HG03521 (cell line): ENCODE measurements around the gene PTPRT.

Experiments
- ATAC-seq: cut with Tn5 transposase; IDR thresholded peaks from one replicate; pipeline ENCODE4 v1.9.1; 2021; ENCODE audit warnings: mild to moderate bottlenecking, moderate library complexity; ENCODE audit not compliant: unreplicated experiment

The PTPRT gene

DNA sequence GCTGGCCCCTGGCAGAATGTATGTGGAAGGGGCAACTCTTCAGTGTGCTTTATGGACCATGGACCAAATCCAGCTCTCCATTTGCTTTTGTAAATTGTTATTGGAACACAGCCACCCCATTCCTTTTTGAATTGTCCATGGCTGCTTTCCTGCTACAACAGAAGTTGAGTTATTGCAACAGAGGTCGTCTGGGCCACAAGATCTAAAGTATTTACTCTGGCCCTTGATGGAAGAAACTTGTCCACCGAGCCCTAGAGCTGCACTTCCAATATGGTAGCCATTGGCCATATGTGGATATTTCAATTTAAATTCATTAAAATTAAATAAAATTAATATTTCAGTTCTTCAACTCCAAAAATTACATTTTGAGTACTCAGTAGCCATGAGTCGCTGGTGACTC lies 543.5 kb downstream of the PTPRT start:
- ATAC-seq, result no peak

DNA sequence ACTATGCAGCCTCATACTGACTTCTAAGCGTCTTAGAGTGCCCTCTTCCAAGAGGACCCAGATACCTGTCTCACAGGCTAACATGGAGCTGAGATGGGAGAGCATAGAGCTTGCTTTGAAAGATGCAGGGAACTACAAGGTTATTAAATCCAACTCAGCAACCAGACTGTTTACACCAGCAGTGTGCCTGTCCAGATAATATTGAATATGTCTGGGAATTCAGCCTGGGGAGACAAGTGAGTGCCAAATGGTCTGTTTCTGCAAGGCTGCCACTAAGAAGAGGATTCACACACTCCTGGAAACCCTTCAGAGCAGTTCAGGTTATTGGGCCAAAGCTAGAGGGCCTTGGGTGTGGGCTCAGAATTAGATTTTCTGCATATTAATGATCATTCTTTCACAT lies 547.8 kb downstream of the PTPRT start:
- ATAC-seq, result no peak

DNA sequence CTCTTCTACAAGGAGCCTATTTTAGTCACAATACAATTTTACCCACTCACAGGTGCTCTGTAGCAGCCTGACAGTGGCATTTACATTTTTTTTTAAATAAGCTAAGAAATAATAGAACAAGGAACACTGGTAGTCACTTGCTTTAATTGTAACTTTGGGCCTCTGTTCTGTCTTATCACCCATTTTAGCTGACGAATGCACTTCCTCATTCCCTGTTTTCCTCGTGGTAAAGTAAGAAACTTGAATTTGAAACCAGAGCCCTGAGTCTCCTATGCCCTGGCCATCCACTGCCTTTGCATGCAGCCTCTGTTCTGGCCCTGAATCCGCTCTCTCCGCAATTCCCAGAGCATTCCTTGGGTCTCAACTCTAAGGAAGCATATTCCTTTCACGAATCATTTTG lies 550.6 kb downstream of the PTPRT start:
- no peak for ATAC-seq

DNA sequence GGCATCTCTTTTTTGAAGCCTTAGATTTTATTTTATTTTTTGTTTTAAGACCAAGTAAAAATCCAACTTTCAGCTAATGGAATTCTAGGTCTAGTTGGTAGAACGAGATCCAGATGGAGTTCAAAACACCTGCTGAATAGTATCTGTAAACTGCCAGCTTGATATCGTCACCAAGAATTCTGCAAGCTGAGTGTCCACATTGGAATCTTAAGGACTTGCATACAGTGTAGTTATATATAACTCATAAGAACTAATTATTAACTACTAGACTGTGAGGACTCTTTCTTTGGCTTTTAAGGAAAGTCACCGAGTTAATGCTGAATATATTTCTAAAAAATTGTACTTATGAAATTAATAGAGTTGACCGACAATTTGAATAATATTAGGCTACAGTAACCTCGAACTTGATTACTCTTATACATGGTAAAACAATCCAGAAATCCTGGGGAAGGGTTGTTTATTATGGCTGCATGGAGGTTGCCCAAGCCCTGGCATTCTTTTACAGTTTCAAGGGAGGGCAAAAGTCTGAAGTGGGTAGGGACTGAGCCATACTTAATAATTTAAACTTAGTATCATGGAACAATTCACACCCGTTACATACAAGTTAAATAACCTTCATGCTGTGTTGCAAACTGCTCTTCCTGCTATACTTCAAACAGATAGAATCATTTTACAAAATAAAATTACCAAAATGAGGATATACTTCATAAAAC lies 553.9 kb downstream of the PTPRT start:
- no peak for ATAC-seq

DNA sequence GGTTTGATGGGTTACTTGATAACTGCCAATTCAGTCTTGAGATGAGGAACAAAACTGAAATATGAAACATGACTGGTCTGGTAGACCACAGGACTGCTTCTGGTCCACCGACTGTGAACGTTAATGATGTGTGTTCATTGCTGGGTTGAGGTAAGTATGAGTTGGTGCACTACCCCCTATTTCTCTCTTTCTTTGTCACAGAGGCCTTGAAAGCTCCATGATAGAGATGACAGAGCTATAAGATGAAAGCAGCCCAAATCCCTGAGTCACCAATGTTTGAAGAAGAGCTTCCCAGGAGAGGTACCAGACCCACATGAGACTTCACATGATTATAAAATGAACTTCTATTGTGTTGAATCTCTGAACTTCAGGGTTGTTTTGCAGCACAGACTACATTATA lies 555.5 kb downstream of the PTPRT start:
- ATAC-seq, result no peak

DNA sequence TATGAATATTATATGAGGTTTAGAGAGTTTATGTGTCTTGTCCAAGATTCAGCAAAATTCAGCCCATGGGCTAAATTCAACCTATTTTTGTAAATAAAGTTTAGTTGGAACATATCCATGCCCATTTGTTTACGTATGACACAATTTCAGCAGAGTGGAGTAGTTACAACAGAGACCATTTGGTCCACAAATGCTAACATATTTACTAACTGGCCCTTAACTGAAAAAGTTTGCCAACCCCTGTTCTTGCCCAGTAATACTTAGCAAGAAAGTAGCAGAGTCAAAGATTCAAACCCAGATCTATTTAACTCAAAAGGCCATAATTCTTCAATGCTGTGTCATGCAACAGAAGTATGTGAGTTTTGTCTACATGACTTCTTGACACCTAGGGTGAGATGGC lies 561.0 kb downstream of the PTPRT start:
- ATAC-seq, result no peak

DNA sequence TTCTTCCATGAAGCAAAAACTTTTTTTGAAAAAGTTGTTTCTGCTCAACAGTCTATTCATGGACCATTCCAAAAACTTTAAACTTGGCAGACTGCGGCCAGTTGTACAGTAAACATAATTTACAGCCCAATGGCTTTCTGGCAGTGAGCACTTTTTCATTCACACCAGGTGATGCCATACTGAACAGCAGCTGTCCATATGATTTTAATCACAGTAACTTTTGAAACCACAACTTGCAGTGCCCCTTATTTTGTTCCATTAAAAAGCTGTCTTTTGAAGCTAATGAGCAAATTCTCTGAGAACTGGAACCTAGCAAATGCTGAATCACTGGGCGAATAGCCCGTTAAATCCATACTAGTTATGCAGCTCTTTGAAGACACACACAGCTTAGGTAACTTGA lies 576.6 kb downstream of the PTPRT start:
- no peak for ATAC-seq

DNA sequence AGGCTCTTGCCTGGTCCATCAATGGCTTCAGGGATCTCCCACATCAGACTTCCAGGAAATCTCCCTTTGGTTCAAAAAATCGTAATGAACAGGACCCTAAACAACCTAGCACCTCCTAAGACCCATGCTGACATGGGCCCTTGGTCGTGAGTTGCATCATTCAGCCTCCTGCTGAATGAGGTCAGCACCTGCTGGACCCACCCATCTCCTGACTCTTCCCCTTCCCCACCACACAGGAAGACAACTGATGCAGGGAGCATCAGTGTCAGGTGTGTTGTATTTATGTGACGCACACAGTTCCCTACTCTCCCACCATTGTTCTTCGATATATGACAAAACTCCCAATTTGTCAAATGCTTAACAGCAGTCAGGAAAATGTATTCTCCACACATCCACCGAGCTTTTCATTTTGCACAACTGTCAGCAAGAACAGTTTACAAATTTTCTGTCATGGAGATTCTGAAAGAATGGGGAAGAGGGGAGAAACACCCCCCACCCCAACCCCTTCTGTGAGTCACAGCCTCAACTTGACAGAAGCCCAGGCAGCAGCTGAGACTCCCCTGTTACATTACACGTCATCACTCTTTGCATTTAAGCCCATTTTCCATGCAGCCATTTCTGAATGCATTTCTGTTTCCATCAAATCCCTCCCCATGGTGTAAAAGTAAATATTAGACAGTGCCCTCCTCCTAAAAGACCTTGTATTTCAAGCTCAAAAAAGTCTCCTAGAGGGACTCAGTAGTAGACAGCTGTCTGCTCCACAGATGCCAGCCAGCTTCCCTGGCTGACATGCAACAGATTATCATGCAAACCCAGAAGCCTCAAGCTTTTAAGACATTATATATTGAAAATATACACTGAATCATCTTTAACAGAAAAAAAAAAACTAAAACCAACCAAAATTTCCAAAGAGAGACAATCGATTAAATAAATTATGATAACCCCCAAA lies 577.5 kb downstream of the PTPRT start:
- no peak for ATAC-seq

DNA sequence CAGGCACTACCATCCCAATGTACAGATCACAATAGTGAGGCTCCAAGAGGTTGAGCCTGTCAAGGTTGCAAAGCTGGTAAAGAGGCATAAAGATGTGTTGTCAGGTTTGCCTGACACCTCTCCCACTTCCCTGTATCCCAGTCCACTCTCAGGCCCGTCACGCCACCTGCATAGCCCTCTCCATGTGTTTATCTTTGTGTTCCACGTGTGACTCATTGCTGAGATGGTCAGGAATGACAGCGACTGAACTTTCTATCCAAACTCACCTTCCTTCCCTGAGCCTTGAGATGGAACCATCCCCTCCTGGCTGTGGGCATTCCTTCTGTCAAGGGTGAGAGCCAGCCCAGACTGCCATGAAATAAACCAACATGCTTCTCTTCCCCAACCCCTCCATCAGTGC lies 578.3 kb downstream of the PTPRT start:
- ATAC-seq, result no peak

DNA sequence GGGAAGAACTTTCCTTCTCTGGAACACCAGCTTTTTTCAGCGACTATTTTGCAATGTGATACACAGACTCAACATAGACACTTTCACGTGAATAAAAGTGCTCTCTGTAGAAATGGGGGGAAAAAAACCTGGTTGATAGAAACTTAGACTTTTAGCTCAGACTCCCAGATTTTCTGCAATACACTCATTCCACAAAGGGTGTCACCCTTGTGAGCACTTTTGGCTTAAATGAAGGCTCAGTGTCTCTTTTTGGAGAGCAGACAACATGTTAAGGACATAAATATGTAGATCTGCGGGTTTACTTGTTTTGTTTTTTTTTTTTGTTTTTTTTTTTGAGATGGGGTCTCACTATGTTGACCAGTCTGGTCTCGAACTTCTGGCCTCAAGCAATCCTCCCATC lies 579.6 kb downstream of the PTPRT start:
- ATAC-seq, result no peak

DNA sequence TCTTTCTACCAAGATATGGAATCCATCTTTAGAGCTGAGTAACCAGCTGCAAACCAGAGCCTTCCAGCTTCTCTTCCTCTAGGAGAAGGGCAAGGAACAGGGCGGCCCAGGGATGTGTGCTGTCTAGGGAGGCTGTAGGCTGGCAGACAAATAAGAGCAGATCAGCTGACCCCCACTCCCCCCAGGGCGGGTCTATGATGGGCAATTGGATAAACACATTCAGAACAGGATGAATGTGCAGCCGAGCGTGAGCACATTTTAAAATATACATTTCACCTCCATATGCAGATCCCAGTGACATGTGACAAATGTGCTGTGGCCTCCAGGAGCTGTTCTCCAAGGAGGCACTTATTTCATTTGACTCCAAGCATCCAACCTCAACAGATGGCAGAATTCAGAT lies 580.1 kb downstream of the PTPRT start:
- ATAC-seq, result no peak

DNA sequence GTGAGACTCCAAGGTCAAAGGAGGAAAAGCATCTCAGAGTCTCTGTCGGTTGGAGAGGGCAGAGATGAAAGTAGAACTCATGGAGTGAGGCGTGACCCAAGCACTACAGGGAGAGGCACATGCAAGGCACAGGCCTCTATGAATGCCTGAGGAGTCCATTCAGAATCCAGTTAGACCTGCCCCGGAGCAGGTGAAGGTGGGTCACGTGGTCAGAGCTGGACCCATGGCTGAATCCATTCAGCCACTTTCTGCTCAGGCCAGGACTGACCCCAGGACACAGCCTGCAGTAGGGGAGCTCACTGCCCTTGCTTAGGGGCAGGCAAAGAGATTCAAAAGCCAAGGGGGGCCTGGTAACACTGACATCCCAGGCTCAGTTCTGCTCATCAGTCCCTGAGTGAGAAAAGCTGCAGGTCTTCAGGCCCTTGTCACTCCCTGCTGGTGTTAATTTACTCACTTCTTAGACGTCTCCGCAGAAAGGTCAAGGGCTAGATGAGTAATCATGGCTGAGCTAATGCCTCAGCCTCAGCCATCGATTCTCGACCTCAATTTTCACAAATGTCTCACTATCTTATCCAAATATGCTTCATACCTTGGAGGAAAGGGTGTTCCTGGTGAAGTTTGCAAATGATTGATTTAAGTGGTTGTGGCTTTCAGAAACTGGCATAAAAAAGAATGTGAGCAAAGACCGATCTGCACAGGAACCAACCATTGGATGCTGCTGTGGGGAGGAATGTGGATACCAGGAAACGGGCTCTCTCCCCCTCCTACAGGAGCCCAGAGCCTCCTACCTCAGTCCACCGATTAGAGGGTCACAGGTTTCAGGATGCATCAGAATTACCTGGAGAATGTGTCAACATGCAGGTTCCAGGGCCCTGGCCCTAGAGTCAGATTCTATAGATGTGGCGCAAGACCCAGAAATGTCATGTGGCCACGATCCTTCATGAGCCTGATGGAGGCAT lies 584.4 kb downstream of the PTPRT start:
- ATAC-seq, result no peak

DNA sequence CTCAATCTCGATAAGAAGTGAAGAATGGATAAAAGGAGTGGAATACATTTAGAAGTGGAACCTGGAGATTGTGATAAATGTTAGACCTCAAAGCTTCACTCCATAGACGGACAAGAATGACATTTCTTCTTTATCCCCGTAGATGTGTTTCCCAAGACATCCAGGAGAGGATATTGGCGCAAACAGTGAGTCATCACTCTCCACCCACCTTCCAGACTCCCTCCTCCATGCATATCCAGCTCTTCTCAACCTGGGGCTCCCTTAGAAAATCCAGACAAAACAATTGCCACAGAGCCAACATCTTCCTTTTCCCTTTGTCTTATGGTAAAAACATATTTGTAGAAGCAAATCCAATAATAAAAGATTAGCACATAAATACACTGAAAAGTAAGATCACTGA lies 586.1 kb downstream of the PTPRT start:
- no peak for ATAC-seq

DNA sequence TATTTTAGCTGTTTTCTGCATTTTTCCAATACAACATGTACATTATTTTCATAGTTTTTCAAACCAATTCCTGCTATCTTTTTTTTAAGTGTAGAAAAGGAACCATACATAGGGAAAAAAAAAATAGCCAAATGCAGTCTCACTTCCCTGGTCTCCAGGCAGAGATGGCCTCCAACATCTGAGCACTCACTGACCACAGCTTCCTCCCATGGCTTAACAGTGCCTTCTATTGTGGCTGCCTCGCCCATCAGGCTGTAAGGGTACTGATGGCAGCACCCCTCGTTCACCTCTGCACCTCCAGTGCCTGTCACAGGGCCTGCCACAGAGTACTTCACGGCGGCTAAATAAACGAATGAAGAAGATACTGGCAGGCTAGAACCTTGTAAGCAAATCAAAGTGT lies 591.1 kb downstream of the PTPRT start:
- ATAC-seq, result no peak

DNA sequence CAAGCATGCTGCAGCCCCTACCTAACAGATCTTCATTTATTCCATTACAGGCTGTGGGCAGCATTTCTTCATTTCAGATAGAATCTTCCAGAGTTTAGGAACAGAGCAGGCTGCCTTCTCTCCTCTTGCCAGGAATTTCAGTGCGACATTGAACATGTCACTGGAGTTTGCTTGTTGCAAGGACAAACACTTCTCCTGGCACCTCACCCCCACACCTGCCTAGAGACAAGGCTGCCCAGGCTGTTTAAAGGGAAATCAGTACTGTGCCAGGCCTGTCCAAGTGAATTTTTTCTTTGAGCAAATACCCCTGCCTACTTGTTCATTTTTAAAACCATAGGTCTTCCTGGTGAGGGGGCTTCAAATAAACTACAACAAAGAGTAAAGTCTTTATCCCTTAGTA lies 594.1 kb downstream of the PTPRT start:
- ATAC-seq, result no peak

DNA sequence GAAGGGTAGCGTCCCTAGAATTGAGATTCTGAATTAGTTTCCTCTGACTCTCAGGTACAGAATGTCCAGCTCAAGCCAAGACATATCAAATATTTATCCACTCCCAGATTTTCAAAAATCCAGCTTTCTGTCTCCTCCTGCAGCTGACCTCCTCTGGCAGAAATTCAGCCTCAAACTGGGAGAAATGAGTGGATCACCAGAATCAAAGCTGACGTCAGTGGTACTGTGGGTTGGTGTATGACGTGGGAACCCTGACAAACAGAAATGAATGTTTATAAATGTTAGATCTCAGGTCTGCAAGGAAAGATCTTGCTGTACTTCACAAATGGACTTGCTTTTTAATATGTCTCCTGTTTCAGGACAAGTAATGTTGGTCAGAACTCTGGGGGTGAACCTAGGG lies 595.0 kb downstream of the PTPRT start:
- ATAC-seq, result no peak

DNA sequence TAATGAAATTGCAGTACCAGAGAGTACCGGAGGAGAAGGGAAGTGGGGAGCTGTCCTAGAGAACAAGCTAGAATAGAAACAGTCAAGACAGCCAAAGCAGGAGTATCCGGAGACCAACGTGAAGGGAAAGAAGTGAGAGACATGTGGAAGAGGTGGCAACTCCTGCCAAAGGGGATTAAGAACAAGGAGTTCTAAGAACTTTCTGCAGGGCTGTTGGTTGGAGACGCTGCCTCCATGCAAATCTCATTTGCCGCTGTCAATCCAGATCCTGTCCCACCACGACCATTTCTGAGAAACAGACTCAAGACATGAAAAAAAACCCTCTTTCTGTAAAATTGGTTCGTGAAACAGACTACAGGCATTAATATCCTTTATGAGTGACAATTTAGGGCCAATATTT lies 595.7 kb downstream of the PTPRT start:
- ATAC-seq, result no peak

DNA sequence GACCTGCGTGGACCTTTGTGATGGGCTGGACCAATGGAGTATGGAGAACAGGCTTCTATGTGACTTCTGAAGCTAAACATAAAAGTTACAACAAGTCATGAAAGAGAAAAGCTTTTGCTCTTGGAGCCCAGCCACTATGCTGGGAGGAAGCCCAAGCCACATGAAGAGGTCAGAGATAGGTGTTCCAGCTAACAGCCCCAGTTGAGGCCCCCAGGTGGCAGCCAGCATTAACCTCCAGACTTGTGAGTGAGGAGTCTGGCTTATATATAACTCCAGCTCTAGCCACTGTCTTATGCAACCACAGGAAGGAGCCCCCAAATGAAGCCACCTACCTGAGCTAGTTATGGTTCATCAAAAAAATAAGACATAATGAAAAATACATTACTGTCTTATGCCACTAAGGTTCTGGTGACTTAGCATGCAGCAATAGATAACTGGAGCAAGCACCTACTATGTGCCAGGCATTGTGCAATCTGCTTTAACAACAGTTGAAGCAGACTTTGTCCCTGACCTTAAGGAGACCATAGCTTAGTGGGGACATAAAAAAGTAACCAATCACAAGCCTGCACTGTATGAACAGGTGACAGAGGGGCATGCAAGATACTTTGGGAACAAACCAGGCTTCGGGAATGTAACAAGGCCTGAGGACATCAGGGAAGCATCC lies 599.6 kb downstream of the PTPRT start:
- ATAC-seq, result no peak

DNA sequence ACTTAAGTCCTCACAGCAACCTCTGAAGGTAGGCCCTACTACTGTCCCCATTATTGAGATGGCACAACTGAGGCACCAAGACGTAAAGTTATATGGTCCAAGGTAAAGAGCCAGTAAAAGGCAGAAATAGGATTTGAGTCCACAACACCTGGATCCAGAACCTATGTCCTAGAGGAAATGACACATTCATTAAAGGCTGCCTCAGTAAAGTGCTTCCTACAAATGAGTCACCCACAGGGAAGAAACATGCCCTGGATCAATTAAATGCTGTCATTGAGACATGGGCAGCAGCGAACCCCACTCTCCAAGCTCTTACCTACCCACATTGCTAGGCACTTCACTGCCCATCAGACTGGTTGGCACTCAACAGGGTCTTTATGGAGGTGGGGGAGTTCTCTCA lies 600.9 kb downstream of the PTPRT start:
- no peak for ATAC-seq

DNA sequence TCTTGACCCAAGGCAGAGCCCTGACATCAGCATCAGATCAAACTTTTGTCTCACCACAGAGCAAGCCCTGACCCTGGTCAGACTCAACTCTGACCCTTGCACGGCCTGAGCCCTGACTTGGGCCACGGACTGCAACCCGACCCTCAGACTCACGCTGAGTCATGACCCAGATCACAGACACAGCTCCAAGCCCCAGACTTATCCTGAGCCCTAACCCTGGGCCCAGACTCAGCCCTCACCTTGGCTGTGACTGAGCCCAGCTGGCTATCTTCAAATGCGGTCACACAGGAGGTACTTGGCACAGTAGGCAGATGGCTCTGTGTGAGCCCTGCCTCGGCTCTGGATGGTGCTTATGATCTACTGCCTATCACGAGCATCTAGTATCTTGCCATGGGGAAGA lies 602.3 kb downstream of the PTPRT start:
- ATAC-seq, result no peak

DNA sequence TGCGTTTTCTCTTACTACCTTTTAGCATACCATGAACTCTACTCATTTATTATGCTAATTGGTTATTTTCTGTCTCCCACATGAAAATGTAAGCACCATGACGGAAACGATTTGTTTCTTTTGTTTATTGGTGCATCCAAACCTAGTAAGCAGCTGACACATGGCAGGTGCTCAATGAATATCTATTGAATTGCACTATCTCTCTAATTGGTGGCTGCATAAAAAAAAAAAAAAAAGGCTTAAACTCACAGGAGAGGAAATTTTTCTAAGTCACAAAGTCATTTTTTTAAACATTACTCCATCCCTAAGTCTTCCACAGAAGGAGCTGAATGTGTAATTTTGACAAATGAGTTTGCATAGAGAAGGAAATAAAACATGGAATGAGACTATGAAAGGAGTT lies 608.4 kb downstream of the PTPRT start:
- ATAC-seq, result no peak
